WI38 (cell line): ENCODE results near the gene NEO1.

ENCODE experiments used
- H3K4me3 ChIP-seq: 2 replicates; pipeline ENCODE4 v1.5.1; 2011; ENCODE audit warnings: low read depth, mild to moderate bottlenecking, control low read depth, low read length
- TF ChIP-seq, protein P1 (sequence below): IDR thresholded peaks from 2 replicates; pipeline ENCODE4 v1.5.1; 2012; ENCODE audit warnings: low read depth, mild to moderate bottlenecking, control low read depth, low read length

Gene NEO1

DNA sequence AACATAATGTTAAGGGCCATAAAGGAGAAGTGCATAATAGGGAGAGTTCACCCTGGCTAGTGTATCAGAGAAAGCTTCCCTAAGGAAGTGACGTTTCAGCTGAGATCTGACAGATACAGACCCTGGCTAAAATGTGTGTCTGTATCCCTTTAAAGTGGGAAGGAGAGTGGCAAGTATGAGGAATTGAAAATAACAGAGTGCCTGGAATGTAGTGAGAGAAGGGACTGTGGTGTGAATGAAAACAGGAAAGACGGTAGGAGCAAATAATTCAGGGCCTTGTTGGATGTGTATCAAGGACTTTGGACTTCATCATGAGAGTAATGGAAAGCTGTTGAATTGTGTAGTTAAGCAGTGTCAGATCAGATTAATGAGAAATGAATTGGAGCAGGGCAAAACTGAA, 30.5 kb downstream of the NEO1 start:
- no peak overlapping the region for H3K4me3 ChIP-seq
- TF ChIP-seq, protein P1, sequence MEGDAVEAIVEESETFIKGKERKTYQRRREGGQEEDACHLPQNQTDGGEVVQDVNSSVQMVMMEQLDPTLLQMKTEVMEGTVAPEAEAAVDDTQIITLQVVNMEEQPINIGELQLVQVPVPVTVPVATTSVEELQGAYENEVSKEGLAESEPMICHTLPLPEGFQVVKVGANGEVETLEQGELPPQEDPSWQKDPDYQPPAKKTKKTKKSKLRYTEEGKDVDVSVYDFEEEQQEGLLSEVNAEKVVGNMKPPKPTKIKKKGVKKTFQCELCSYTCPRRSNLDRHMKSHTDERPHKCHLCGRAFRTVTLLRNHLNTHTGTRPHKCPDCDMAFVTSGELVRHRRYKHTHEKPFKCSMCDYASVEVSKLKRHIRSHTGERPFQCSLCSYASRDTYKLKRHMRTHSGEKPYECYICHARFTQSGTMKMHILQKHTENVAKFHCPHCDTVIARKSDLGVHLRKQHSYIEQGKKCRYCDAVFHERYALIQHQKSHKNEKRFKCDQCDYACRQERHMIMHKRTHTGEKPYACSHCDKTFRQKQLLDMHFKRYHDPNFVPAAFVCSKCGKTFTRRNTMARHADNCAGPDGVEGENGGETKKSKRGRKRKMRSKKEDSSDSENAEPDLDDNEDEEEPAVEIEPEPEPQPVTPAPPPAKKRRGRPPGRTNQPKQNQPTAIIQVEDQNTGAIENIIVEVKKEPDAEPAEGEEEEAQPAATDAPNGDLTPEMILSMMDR, result no peak

- TF ChIP-seq, protein P1, result no peak
- no peak overlapping the region for H3K4me3 ChIP-seq
These were observed 34.8 kb downstream of the NEO1 start for GRCh38 chr15:73087098-73087497.

DNA sequence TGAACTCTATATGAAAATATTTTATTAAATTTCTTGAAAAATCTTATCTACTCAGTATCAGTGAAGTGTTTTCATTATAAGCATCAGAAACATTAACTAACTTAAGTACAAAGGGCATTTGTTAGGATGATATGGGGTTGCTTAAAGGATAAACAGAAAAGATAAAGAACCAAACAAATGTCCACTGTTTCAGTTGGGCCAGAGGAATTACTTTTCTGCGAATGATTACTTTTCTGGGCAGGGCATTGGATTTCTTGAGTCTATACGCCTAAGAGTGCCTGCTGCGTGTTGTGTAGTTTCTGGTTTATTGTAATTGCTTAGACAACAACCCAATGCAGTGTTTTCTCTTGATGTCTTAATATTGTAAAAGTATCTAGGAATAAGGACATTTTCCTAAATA, 52.8 kb downstream of the NEO1 start:
- TF ChIP-seq, protein P1, result no peak
- no peak overlapping the region for H3K4me3 ChIP-seq

GRCh38 chr15:73108676-73109075, 56.4 kb downstream of the NEO1 start:
- TF ChIP-seq, protein P1, result no peak
- H3K4me3 ChIP-seq, result no peak overlapping the region

- no peak overlapping the region for H3K4me3 ChIP-seq
- TF ChIP-seq, protein P1, result no peak
These were observed 57.5 kb downstream of the NEO1 start for GRCh38 chr15:73109765-73110164.

- H3K4me3 ChIP-seq, result no peak overlapping the region
- TF ChIP-seq, protein P1, result no peak
These were observed 57.9 kb downstream of the NEO1 start for GRCh38 chr15:73110201-73110600.

- H3K4me3 ChIP-seq, result no peak overlapping the region
- TF ChIP-seq, protein P1, result no peak
These were observed 61.8 kb downstream of the NEO1 start for GRCh38 chr15:73114064-73114463.
